T-helper 1 cell (primary cell): ENCODE data around the gene NUDT2.

Experiments
- DNase-seq, 5 donors: peaks; one replicate each; pipeline ENCODE4 v3.0.0-alpha.2; 2012 to 2020

NUDT2 gene

GRCh38 chr9:34385561-34386230, 56.3 kb downstream of the NUDT2 start:
- DNase-seq: no peak

GRCh38 chr9:34386656-34387055, 57.3 kb downstream of the NUDT2 start:
- DNase-seq: no peak

GRCh38 chr9:34387239-34387638, 57.9 kb downstream of the NUDT2 start:
- DNase-seq: no peak

- DNase-seq: no peak
Measured at GRCh38 chr9:34392511-34392910, 63.1 kb downstream of the NUDT2 start.
